HG03520 (cell line): ENCODE results near the gene CCND1.

Source experiments
- ATAC-seq: cut with Tn5 transposase; IDR thresholded peaks from one replicate; pipeline ENCODE4 v1.9.1; 2021; ENCODE audit warnings: mild to moderate bottlenecking, moderate library complexity; ENCODE audit not compliant: unreplicated experiment

Gene CCND1

DNA sequence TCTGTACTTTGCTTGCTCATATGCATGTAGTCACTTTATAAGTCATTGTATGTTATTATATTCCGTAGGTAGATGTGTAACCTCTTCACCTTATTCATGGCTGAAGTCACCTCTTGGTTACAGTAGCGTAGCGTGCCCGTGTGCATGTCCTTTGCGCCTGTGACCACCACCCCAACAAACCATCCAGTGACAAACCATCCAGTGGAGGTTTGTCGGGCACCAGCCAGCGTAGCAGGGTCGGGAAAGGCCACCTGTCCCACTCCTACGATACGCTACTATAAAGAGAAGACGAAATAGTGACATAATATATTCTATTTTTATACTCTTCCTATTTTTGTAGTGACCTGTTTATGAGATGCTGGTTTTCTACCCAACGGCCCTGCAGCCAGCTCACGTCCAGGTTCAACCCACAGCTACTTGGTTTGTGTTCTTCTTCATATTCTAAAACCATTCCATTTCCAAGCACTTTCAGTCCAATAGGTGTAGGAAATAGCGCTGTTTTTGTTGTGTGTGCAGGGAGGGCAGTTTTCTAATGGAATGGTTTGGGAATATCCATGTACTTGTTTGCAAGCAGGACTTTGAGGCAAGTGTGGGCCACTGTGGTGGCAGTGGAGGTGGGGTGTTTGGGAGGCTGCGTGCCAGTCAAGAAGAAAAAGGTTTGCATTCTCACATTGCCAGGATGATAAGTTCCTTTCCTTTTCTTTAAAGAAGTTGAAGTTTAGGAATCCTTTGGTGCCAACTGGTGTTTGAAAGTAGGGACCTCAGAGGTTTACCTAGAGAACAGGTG, 11.1 kb downstream of the CCND1 start:
- no peak for ATAC-seq

DNA sequence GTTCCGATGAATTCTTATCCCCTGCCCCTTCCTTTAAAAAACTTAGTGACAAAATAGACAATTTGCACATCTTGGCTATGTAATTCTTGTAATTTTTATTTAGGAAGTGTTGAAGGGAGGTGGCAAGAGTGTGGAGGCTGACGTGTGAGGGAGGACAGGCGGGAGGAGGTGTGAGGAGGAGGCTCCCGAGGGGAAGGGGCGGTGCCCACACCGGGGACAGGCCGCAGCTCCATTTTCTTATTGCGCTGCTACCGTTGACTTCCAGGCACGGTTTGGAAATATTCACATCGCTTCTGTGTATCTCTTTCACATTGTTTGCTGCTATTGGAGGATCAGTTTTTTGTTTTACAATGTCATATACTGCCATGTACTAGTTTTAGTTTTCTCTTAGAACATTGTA, 12.0 kb downstream of the CCND1 start:
- no peak for ATAC-seq

GRCh38 chr11:69653406-69653960, 12.5 kb downstream of the CCND1 start:
- ATAC-seq, result no peak

DNA sequence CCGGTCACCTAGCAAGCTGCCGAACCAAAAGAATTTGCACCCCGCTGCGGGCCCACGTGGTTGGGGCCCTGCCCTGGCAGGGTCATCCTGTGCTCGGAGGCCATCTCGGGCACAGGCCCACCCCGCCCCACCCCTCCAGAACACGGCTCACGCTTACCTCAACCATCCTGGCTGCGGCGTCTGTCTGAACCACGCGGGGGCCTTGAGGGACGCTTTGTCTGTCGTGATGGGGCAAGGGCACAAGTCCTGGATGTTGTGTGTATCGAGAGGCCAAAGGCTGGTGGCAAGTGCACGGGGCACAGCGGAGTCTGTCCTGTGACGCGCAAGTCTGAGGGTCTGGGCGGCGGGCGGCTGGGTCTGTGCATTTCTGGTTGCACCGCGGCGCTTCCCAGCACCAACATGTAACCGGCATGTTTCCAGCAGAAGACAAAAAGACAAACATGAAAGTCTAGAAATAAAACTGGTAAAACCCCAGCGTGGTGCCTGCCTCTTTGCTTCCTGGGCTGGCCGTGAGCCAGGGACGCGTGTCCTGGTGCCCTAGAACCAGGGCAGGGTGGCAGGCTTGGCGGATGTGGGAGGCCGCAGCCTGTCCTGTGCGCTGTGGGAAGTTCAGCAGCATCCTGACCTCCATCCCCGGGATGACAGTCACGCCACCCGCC, 13.2 kb downstream of the CCND1 start:
- ATAC-seq, result no peak

DNA sequence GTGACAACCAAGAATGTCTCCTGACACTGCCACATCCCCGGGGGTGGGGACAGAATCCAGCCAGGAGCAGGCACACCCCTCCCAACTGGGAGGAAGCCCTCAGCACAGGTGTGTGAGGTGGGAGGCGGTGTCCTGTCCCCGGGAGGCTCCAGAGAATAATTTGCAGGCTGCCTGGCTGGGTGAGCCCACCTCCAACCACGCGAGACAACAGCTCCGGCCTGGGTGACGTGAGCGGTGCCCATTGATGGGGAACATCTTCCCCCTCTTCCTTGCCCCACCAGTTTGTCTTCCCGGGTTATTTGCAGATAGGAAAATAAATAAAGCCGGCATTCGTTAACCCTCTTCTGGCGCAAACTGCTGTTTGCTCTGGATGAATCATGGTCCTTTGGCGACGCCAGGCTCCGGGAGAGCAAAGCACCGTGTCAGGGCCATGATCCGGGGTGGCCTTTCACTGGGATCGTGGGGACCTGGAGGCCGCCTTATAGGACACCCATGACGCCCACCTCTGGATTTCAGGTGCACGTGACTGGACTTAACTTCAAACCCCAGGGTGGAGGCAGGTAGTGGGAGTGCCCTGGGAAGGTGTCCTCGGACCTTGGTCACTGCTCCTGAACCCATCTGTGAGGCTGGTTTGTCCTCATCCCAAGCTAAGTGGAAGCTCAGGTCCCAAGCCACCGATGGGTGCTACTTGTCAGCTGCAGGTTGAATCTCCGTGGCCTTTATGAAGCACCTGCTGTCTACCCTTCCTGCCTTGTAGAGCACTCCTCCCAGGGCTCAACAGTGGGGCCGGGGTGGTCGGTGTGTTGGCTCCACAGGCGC, 13.9 kb downstream of the CCND1 start:
- no peak for ATAC-seq

DNA sequence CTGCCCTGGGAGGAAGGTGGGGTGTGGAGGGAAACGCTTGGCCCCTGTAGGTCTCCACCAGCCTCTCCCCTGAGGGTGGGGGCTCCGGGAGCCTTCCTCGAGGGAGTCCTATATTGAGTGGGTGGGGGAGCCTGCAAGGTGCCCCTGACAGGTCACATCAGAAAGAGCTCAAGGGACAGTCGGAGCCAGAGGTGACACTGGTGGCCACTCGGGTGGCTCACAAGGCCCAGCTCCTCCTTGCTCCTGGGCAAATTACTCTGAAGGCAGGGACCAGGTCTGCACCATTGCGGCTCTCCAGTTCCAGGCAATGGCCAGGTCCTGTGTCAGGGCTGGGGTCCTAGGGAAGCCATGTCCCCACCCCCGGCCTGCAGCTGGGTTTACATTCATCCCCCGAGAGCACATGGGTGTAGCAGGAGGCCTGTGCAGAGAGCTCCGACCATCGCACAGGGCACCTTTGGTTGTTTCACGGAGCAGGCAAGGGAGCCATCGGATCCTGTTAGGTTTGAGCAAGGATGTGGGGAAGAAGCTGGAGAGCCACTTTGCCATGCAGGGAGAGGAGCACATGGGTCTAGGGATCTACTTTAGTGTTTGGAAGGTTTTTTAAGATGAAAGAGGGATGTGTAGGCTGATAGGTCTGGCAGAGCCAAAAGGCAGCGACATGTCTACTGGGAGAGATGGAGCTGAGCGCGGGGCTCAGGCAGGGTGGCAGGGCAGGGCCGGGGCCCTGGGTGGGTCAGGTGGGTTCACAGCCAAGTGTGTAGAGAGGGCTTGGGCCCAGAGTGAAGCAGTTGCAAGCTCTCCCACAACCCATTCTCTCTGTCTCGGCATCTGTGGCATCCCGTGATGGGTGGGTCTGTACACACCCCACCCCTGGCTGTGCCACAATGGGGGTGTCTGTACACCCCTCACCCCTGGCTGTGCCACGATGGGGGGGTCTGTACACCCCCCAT, 14.8 kb downstream of the CCND1 start:
- no peak for ATAC-seq

- no peak for ATAC-seq
Observed at GRCh38 chr11:69656536-69657455, 15.8 kb downstream of the CCND1 start.

DNA sequence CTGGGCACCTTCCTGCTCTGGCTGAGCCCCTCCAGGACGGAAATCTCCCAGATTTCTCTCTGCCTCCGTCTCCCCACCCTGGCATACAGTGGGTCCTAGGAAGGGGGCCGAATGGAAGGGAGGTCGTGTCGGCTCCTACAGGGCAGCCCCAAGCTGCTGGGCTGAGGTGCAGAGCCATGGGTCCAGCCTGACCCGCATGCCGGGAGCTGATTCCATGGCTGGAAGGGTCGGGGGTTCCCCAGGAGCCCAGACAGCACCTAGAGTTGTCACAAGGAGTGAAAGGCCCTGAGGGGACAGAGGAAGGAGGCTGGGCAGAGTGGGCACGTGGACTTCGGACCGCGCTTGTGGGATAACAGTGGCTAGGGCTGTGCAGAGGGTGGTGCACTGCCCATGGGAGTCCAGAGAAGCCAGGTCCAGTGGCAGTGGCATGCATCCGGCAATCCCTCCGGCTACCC, 16.5 kb downstream of the CCND1 start:
- no peak for ATAC-seq

DNA sequence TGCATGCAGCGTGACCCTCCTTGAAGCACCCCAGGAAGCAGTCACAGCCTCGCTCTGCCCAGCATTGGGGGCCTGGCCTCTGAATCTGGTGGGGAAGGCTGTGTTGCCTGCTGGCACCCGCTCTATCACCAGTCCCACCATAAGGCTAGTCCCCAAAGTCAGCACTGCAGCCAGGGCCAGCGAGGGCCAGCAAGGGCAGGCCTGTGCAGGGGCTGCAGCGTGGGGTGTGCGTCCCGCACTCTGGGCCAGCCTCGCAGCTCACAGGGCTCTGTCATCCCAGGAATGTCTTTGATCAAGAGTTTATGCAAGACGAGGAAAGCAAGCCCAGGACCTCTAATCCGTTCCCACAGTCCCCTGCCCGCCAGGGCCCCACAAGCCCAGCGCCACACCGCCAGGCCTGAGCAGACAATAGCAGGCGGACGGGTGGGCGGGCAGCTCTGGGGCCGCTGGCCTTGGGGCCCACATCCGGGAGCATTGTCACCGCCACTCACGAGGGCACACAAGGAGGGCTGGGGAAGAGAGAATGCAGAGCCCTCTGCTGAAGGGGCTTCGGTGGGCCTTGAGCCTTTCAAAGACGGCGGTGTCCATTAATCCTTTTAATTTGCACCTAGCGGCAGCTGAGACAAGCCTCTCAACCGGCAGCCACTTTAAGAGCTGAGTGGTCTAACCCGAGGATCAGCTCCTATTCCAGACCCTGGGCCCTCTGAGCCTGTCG, 17.1 kb downstream of the CCND1 start:
- no peak for ATAC-seq

DNA sequence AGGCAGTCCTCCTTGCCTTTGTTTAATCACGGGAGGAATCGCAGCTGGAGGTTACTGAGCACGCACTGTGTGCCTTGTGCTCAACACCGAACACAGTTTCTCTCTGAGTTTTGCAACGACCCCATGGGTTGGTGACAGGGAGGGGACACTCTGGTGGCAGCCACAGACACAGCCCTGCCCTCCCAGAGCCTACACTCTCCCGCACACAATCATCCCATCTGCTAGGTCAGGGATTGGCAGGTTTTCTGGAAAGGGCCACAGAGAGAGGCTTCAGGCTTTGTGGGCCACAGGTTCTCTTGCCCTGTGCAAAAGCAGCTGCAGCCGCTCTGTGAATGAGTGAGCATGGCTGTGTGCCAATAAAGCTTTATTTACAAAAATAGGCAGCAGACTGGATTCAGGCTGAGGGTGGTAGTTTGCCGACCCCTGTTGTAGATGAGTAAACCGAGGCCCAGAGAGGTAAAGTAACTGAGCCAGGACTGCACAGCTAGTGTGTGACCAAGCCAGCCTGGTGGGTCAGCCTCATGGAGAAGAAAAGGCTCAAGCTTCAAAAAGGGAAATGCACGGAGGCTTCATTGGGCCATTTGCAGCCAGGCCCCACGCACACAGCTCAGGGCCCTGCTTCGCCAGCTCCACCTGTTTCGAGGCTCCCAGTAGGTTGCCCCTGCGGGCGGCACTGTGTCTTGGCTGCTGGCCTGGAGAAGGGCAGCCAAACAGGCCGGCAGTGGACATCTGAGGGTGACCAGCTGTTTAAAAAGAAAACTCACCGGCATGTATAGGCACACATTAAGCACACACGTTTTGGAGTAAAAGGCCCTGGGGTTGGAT, 17.9 kb downstream of the CCND1 start:
- ATAC-seq, result no peak

DNA sequence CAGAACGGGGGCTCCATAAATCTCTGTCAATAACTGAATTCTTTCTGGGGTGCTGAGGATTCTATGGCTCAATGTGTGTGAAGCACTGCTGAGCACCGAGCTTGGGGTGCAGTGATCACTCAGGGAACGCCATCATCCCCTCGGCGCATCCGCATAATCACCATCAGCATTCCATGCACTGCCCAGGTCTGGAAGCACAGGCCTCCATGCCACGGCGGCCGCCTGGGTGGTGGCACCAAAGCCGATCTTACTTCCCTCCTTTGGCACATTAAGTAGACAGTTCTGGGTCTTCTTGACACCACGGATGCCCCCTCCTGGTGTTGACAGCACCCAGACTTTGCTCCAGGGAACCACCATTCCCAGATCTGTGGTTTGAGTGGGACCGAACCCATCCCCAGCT, 18.6 kb downstream of the CCND1 start:
- ATAC-seq, result no peak

DNA sequence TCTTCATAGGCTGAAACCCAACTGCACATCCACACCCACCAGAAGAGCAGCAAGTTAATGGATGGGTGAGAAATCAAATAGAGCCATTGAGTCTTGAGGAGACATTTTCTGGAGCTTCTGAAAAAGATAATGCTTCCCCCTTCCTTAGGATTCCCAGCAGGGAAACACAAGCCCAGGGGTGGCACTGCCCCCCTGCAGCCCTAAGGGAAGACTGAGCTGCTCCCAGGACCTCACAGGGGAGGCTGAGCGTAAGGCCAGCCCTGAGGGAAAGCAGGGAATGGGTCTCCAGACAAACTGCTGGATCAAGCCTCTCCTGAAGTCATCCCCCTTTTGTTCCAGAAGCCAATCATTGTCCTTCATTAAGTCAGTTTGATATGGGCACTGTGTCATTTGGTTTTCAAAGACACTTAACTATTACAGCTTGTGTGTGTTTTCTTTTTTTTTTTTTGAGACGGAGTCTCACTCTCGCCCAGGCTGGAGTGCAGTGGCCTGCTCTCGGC, 19.1 kb downstream of the CCND1 start:
- no peak for ATAC-seq

GRCh38 chr11:69661413-69661715, 20.4 kb downstream of the CCND1 start:
- no peak for ATAC-seq

GRCh38 chr11:69662021-69662698, 21.2 kb downstream of the CCND1 start:
- ATAC-seq, result no peak

GRCh38 chr11:69662806-69663205, 21.9 kb downstream of the CCND1 start:
- no peak for ATAC-seq

- ATAC-seq, result no peak
Observed at GRCh38 chr11:69663326-69663725, 22.4 kb downstream of the CCND1 start.
